Trophoblast cell (in vitro differentiated cells and primary cell): Measurements from ENCODE around the gene PLXNA2.

Experiments used
- DNase-seq, 2 donors: peaks; one replicate each; pipeline ENCODE4 v3.0.0-alpha.2; 2016
- H2AFZ ChIP-seq: 2 replicates; pipeline ENCODE4 v1.6.1; 2013; ENCODE audit warnings: low read length, moderate library complexity, mild to moderate bottlenecking; ENCODE audit not compliant: insufficient read depth, poor library complexity
- H2AK5ac ChIP-seq: 2 replicates; pipeline ENCODE4 v1.6.1; 2013; ENCODE audit warnings: mild to moderate bottlenecking, low read length
- H2BK120ac ChIP-seq: 2 replicates; pipeline ENCODE4 v1.6.1; 2013; ENCODE audit warnings: low read length, mild to moderate bottlenecking, moderate library complexity; ENCODE audit not compliant: insufficient read depth, poor library complexity
- H2BK12ac ChIP-seq: 2 replicates; pipeline ENCODE4 v1.6.1; 2013; ENCODE audit warnings: mild to moderate bottlenecking, low read length, moderate library complexity
- H2BK5ac ChIP-seq: 2 replicates; pipeline ENCODE4 v1.6.1; 2013; ENCODE audit warnings: low read length, low read depth, moderate library complexity, mild to moderate bottlenecking; ENCODE audit not compliant: poor library complexity
- H3K14ac ChIP-seq: 2 replicates; pipeline ENCODE4 v1.6.1; 2013; ENCODE audit warnings: mild to moderate bottlenecking, low read length
- H3K18ac ChIP-seq: 2 replicates; pipeline ENCODE4 v1.6.1; 2013; ENCODE audit warnings: mild to moderate bottlenecking, low read length
- H3K23ac ChIP-seq: 2 replicates; pipeline ENCODE4 v1.6.1; 2013; ENCODE audit warnings: low read length
- H3K27ac ChIP-seq: 2 replicates; pipeline ENCODE4 v1.5.1; 2013; ENCODE audit warnings: low read depth, mild to moderate bottlenecking, inconsistent platforms, low read length, moderate library complexity
- H3K27me3 ChIP-seq: 2 replicates; pipeline ENCODE4 v1.6.1; 2013; ENCODE audit warnings: inconsistent platforms, mild to moderate bottlenecking, low read length, moderate library complexity; ENCODE audit not compliant: insufficient read depth
- H3K36me3 ChIP-seq, 2 experiments: 1 replicate in 1 of 2; 2 replicates in 1 of 2; pipeline ENCODE4 v1.6.1; 2013; ENCODE audit warnings: low read length in 2 of 2, mild to moderate bottlenecking in 2 of 2, moderate library complexity in 1 of 2; ENCODE audit not compliant: insufficient read depth in 2 of 2, control insufficient read depth in 1 of 2
- H3K4ac ChIP-seq: 2 replicates; pipeline ENCODE4 v1.6.1; 2013; ENCODE audit warnings: low read depth, mild to moderate bottlenecking, low read length, moderate library complexity
- H3K4me1 ChIP-seq, 2 experiments: 1 replicate in 1 of 2; 2 replicates in 1 of 2; pipeline ENCODE4 v1.6.1; 2013; ENCODE audit warnings: low read length in 2 of 2, mild to moderate bottlenecking in 2 of 2, moderate library complexity in 1 of 2; ENCODE audit not compliant: insufficient read depth in 2 of 2, control insufficient read depth in 1 of 2
- H3K4me2 ChIP-seq: 2 replicates; pipeline ENCODE4 v1.6.1; 2013; ENCODE audit warnings: inconsistent platforms, mild to moderate bottlenecking, low read length, moderate library complexity
- H3K4me3 ChIP-seq: 2 replicates; pipeline ENCODE4 v1.5.1; 2013; ENCODE audit warnings: mild to moderate bottlenecking, low read depth, low read length, inconsistent platforms
- H3K79me1 ChIP-seq: one replicate; pipeline ENCODE4 v1.6.1; 2013; ENCODE audit warnings: low read length
- H3K79me2 ChIP-seq: 2 replicates; pipeline ENCODE4 v1.6.1; 2013; ENCODE audit warnings: low read length, mild to moderate bottlenecking; ENCODE audit not compliant: control insufficient read depth, insufficient read depth, poor library complexity
- H3K9ac ChIP-seq: 2 replicates; pipeline ENCODE4 v1.6.1; 2013; ENCODE audit warnings: mild to moderate bottlenecking, low read length
- H3K9me3 ChIP-seq: 2 replicates; pipeline ENCODE4 v1.6.1; 2013; ENCODE audit warnings: low read depth, mild to moderate bottlenecking, control low read depth, inconsistent platforms, low read length; ENCODE audit not compliant: insufficient read depth
- H4K12ac ChIP-seq: 2 replicates; pipeline ENCODE4 v1.6.1; 2013; ENCODE audit warnings: low read depth, mild to moderate bottlenecking, low read length, moderate library complexity
- H4K8ac ChIP-seq: 2 replicates; pipeline ENCODE4 v1.6.1; 2013; ENCODE audit warnings: low read depth, mild to moderate bottlenecking, low read length, moderate library complexity
- H4K91ac ChIP-seq: one replicate; pipeline ENCODE4 v1.6.1; 2013; ENCODE audit warnings: low read depth, mild to moderate bottlenecking, low read length, moderate library complexity
- WGBS: extraction: QIAGEN DNeasy Blood & Tissue Kit; methylation state at CpG from one replicate; pipeline ENCODE4 v1.1.7; 2013; ENCODE audit warnings: missing lambda C conversion rate; ENCODE audit not compliant: insufficient read length, insufficient coverage; ENCODE audit errors: extremely low coverage; 5-methylcytosine and 5-hydroxymethylcytosine counted together

Gene PLXNA2

GRCh38 chr1:208036918-208037766 is 207.0 kb downstream of the PLXNA2 start:
- Histone ChIP-seq H4K12ac (no peak overlapping the region), H2AK5ac (no peak overlapping the region), H2BK120ac (no peak overlapping the region), H3K27me3 (no peaks in the 10 kb centered on the region), H4K91ac (no peak overlapping the region), H3K27ac (no peak overlapping the region), H3K4ac (no peak overlapping the region), H3K79me1 (no peaks in the 10 kb centered on the region), H3K4me3 (no peak overlapping the region), H3K23ac (no peak overlapping the region), H3K18ac (no peak overlapping the region), H2AFZ (no peak overlapping the region), H2BK5ac (no peak overlapping the region), H3K14ac (no peak overlapping the region), H3K4me2 (no peak overlapping the region), H3K79me2 (no peaks in the 10 kb centered on the region), H3K36me3 (peaks cover 59 to 78% of the 10 kb centered on the region in 2 experiments), H3K4me1 (peaks cover under 1 to 2% of the 10 kb centered on the region in 2 experiments), H3K9ac (no peak overlapping the region), H4K8ac (no peak overlapping the region), H2BK12ac (no peak overlapping the region), H3K9me3 (no peaks in the 10 kb centered on the region)
- DNase-seq = no peak
- no CpG with 5 or more reads among the region's 9 CpGs for WGBS

- Histone ChIP-seq H3K4me3 (no peak overlapping the region), H2BK5ac (no peak overlapping the region), H2BK12ac (no peak overlapping the region), H3K79me1 (no peaks in the 10 kb centered on the region), H3K4me1 (peaks cover 6 to 7% of the 10 kb centered on the region in 2 experiments), H3K4me2 (no peak overlapping the region), H3K36me3 (peaks cover 59 to 78% of the 10 kb centered on the region in 2 experiments), H3K14ac (no peak overlapping the region), H4K8ac (no peak overlapping the region), H4K91ac (no peak overlapping the region), H3K9ac (no peak overlapping the region), H4K12ac (no peak overlapping the region), H3K23ac (no peak overlapping the region), H2AFZ (no peak overlapping the region), H3K4ac (no peak overlapping the region), H2BK120ac (no peak overlapping the region), H3K79me2 (no peaks in the 10 kb centered on the region), H3K18ac (no peak overlapping the region), H3K9me3 (no peaks in the 10 kb centered on the region), H2AK5ac (no peak overlapping the region), H3K27me3 (no peaks in the 10 kb centered on the region), H3K27ac (no peak overlapping the region)
- WGBS = no CpG with 5 or more reads among the region's 8 CpGs
- peak; percentile 36 to 64 for DNase-seq
Measured at GRCh38 chr1:208036106-208036808, 207.9 kb downstream of the PLXNA2 start.

- H3K27me3 ChIP-seq = no peaks in the 10 kb centered on the region
- H3K18ac ChIP-seq = no peak overlapping the region
- H3K79me2 ChIP-seq = no peaks in the 10 kb centered on the region
- no CpG with 5 or more reads among the region's 8 CpGs for WGBS
- no peak overlapping the region for H2BK12ac ChIP-seq
- no peak overlapping the region for H3K4ac ChIP-seq
- peaks cover 7% of the 10 kb centered on the region in 2 experiments for H3K4me1 ChIP-seq
- H3K4me3 ChIP-seq = no peak overlapping the region
- H4K12ac ChIP-seq = no peak overlapping the region
- no peak overlapping the region for H3K9ac ChIP-seq
- H3K14ac ChIP-seq = no peak overlapping the region
- H2BK120ac ChIP-seq = no peak overlapping the region
- H3K23ac ChIP-seq = no peak overlapping the region
- H2BK5ac ChIP-seq = no peak overlapping the region
- no peak overlapping the region for H4K8ac ChIP-seq
- H4K91ac ChIP-seq = no peak overlapping the region
- no peaks in the 10 kb centered on the region for H3K79me1 ChIP-seq
- H2AFZ ChIP-seq = no peak overlapping the region
- H3K9me3 ChIP-seq = no peaks in the 10 kb centered on the region
- H2AK5ac ChIP-seq = no peak overlapping the region
- no peak overlapping the region for H3K27ac ChIP-seq
- no peak overlapping the region for H3K4me2 ChIP-seq
- H3K36me3 ChIP-seq = peaks cover 59 to 78% of the 10 kb centered on the region in 2 experiments
- DNase-seq = no peak
Measured at GRCh38 chr1:208034135-208034534, 210.0 kb downstream of the PLXNA2 start.

GRCh38 chr1:208033236-208033635 is 210.9 kb downstream of the PLXNA2 start:
- H2AFZ ChIP-seq = no peak overlapping the region
- H3K36me3 ChIP-seq = peaks cover 61 to 76% of the 10 kb centered on the region in 2 experiments
- no peak overlapping the region for H2BK5ac ChIP-seq
- H3K79me2 ChIP-seq = no peaks in the 10 kb centered on the region
- peaks cover 7% of the 10 kb centered on the region in 2 experiments for H3K4me1 ChIP-seq
- no peaks in the 10 kb centered on the region for H3K9me3 ChIP-seq
- no peak overlapping the region for H4K8ac ChIP-seq
- no peak overlapping the region for H3K4me2 ChIP-seq
- H3K27ac ChIP-seq = no peak overlapping the region
- no peaks in the 10 kb centered on the region for H3K27me3 ChIP-seq
- H3K23ac ChIP-seq = no peak overlapping the region
- H3K9ac ChIP-seq = no peak overlapping the region
- no peak overlapping the region for H4K12ac ChIP-seq
- H2BK12ac ChIP-seq = no peak overlapping the region
- WGBS = no CpG with 5 or more reads among the region's 10 CpGs
- H3K79me1 ChIP-seq = no peaks in the 10 kb centered on the region
- H4K91ac ChIP-seq = no peak overlapping the region
- no peak overlapping the region for H3K4ac ChIP-seq
- no peak overlapping the region for H3K14ac ChIP-seq
- H2AK5ac ChIP-seq = no peak overlapping the region
- H3K18ac ChIP-seq = no peak overlapping the region
- H3K4me3 ChIP-seq = no peak overlapping the region
- no peak overlapping the region for H2BK120ac ChIP-seq
- no peak for DNase-seq
